Measurements from ENCODE around the gene CISD3.

The CISD3 gene

DNA sequence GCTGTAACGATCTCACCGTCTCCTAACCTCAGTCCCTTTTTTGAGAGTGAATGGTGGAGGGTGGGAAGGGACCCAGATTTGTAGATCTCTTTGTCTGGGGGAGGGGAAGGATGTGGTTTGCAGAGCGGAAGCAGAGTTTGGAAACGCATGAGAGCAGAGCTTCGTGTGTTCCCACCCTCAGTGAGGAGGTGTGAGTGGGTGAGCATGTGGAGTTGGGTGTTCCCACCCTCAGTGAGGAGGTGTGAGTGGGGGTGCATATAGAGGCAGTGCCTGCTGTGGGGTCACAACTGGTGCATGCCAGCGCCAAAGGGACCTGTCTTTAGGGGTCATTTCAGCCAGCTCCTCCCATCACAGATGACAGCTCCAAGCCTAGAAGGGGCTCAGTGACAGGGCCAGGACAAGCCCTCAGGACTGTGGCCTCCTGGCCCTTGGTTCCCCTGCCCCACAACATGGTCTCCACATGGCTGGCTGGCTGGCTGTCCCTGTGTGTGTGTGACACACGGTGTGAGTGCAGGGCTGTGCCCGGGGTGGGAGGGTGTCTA is 1.8 kb upstream of the CISD3 start:
- peak in 3 of 5 experiments; percentile 54 to 94 (median 89) for DNase-seq

DNA sequence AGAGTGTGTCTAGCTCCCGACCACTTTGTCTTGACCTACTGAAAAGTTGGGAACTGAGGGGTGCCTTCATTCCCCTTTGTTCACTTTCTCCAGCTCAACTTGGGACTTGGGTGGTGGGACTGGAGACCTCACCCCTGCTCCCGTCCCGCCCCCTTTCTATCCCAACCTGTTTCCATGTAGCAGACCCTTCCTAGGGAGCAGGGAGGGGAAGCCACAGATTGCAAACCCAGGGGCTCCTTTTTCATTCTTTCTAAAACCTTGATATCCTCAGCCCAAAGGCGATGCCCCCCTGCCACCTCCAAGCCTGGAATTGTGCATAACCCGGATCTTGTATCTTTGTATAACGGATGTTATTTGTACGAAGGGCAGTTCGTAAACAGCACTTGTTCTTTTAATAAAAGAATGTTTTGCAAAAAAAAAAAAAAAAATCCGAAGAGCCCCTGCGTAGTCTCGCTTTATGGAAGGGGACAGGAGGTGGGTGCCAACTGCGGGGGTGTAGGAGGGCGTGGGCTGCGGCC is 714 bp upstream of the CISD3 start:
- DNase-seq = no peak

DNA sequence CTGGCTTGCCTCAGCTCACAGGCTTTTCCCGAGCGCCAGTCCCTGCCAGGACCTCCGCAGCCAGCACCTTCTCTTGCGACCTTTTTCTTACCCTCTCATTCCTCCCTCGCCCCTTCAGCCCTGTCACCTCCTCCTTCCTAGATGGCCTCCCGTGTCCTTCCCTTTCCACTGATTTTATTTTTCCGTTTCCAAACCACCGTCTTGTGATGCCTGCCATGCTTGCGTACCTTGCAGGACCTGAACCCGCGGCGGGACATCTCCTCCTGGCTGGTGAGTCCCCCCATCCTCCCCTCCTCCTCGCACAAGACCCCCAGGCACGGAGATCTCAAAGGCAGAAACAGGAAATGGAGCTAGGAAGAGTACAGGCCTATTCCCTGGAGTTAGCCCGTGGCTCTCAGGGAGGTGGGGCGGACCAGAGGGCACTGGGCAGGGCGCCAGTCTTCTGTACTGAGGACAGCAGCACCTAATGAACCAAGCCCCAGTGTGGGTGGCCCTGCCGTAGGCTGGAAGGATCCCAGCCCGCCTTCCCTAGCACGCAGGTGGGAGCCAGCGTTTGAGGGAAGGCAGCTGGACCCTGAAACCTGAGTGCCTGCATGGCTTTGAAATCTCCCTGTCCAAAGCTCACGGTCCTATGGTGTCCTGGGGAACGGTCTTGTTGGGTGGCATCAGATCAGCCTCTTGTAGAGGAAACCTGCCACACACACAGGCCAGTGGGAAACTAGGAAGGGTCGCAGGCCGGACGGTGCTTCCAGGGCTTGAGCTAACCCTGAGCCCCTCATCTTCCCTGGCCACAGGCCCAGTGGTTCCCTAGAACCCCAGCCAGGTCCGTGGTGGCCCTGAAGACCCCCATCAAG is 612 bp downstream of the CISD3 start:
- DNase-seq = peak in 1 of 5 experiments; percentile 50

DNA sequence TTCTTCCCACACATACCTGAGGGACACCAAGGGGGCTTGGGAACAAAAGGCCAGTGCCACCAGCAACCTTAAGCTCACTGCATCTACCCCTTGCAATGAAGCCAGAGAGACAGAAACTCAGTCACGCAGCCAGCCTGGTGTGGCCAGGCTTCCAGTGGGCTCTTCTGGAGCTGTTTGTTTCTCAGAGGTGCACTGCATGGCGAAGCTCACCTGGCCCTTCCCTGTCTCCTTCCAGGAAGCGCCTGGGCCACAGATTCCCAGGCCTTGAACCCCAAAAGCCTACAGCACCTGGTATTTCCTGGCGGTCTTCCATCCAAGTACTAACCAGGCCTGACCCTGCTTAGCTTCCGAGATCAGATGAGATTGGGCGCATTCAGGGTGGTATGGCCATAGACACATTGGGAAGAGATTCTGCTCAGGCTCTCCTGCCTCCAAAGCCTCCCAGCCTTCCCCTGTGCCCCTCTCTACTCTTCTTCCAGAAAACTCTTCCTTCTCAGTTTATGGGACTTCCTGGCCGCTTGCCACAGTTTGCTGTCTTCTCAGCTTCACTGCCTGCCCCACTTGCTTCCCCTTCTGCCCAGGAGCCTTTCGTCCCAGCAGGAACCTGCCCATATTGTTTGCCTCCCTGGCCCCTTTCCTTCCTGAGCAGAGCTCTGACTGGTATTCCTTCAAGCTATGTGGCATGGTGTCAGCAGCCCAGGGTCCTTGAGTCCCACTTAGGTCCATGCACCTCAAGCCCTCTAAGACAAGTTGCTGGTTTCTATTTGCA is 1.6 kb downstream of the CISD3 start:
- no peak for DNase-seq

DNA sequence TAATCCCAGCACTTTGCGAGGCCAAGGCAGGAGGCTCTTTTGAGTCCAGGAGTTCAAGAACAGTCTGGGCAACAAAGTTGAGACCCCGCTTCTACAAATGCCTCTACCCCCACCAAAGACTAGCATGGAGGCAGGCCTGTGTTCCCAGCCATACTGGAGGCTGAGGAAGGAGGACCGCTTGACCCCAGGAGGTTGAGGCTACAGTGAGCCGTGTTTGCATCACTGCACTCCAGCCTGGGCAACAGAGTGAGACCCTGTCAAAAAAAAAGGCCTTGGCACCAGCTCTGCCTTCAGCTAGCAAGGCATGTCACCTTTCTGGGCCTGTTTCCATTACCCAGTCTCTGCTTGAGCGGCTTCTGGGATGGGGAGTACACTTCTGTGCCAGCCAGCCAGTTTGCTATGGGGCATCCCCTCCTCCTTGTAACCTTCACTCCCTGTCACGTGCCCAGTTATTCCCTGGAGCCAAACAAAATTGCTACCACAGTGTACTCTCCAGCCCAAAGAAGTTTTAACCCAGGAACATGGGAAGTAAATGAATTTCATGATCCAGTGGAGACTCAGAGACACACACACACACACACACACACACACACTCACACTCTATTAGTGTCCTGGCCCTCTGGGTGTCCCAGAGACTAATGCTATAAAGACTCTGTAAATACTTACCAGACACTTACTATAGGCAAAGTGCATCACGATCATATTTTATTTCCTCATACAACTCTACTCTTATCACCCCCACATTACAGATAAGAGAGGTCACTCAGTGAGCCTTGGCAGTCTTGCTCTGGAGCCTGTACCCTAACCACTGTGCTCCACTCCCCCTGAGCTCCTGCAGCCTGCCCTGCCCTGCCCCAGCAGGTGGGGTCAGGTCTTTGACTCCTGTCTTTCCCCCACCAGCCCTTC is 2.5 kb downstream of the CISD3 start:
- no peak for DNase-seq

DNA sequence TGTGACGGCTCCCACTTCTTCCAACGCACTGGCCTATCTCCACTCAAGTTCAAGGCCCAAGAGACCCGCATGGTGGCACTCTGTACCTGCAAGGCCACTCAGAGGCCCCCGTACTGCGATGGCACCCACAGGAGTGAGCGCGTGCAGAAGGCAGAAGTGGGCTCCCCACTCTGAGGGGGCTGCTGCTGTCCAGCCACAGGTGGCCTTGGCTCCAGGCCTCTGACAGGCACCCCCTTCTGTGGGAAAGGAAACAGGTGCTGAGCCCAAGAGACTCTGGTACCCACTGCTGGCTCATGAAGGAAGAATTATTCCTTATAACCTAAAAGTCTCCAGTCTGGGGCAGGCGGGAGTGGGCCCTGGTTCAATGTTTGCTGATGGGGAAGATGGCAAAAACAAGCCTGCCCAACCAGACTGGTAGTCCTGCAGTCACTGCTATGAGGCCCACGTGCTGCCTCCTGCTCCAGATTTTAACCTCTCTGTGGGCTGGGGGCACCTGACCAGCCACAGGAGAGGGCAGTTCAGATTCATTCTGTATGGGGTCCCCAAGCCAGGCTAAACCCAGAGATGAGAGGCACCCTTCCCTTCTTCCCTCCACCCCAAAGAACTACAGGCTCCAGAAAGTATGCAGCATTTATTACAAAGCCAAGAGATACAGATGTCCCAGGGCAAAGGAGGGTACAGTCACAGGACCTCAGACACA is 3.3 kb downstream of the CISD3 start:
- DNase-seq = no peak

DNA sequence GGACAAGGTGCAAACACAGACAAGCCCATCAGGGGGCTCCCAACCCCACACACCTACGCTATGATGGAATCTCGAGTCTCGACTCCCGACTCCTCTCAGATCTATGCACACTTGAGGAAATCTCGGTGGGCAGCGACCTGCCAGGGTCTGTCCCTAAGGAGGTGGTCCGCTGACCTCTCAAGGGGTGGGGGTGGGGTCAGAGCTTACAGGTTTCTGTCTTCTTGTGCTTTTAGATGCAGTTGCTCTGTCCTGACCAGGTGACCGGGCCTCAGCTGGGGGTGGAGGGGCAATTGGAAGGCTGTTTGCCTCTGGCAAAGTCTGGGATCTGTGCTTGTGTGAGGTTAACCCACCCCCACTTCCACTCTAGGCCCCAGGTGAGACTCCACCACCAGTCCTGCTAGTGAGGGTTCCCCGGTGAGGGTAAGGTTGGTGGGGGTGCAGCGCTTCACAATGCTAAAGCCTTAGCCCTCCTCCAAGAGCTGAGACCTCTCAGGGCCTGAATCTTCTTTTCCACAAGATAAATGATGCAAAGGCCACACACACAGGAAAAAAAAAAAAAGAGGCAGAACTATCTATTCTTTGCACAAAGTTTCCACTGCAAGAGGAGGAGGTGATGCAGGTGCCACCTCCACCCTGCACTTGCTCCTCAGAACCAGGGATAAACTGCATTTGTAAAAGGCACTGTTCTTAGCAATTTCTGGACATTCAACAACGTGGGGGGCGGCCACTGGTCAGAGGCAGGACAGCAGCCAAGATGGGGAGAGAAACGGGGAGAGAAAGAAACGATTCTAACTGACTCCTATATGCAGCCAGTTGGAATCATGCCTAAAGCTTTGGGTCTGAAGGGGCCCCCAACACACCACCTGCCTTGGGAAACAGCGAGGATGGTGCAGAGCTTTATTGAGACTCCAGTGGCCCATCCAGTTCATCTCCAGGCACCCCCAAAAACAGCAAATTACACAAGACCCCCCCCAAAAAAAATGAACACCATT is 4.1 kb downstream of the CISD3 start:
- peak in 1 of 5 experiments; percentile 38 for DNase-seq

DNA sequence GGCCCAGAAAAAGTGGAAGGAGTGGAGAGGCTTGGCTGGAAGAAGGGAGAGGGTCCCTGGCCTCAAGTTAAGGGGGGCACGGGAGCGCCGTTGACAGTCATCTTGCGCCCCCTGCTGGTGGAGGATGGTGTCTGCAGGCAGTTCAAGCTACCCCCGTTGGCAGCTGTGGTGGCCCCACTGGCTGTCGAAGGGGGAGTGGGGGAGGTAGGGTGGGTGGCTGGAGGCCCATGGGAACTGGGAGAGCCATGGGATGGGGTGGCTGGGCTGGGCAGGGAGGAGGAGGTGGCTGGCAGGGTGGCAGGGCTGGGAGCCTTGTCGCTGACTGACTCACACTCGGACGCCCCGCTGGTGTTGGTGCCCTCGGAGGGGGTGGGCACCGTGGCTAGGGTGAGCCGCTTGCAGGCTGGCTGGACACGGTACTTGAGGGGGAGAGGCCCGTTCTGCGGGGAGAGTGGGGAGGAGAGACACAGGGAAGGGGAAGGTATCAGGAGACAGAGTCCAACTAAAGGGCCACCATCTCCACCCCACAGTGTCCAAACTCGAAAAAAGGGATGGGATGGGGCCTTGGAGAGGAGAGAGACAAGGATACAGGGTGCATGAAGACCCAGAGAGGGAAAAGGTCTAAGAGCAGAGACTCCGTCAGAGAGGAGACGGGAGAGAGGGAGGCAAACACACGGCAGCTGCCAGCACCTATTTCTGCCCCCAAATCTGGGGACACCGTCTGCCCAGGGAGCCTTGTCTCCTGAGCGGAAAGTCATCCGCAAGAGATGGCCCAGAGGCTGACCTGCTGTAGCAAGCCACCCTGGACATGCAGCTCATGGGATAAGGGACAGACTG is 5.2 kb downstream of the CISD3 start:
- DNase-seq = peak; percentile 49 to 70 (median 63)

DNA sequence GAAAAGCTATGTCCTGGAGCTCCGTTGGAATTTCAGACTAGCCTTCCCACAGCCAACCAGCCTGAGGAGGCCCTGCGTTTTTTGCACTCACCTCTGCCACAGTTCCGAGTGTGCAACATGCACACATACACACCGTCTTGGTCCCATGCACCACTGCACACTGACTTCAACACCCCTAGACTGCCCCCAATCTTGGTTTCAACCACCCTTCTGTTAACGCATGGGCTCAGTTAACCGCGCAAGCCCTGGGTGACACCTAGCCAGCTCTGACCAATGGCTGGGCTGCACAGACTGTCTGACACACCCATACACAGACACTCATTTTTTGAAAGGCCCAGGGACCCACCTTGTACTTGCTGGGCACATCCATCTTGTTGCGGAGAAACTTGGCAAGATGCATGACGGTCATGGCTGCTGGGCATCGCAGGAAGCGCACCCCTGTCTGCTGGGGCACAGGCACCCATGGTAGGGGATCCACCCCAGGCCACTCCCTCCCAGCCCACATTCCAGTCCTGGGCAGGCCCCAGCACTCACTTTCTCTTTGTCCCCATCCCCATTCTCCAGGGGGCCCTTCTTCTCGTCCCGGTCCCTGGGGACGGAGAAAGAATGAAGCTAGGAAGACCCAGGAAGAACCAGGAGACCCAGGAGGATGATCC is 8.0 kb downstream of the CISD3 start:
- DNase-seq = no peak

DNA sequence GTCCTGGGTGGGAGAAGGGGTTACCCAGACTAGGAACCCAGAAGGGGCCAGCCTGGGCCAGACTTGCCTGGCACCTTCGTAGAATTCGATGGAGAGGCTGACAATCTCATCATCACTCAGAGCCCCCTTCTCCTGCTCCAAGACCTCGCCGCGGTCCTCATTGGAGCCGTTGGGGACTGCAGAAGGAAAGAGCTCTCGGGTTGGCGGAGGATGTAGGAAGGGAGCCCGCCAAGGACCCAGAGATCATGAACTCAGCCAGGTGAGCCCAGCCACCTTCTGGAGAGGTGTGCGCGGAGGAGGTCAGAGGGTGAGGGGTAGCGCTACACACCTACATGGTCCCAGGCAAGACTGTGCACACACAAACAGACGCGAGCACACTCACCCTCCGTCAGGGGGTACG is 8.5 kb downstream of the CISD3 start:
- DNase-seq = no peak

DNA sequence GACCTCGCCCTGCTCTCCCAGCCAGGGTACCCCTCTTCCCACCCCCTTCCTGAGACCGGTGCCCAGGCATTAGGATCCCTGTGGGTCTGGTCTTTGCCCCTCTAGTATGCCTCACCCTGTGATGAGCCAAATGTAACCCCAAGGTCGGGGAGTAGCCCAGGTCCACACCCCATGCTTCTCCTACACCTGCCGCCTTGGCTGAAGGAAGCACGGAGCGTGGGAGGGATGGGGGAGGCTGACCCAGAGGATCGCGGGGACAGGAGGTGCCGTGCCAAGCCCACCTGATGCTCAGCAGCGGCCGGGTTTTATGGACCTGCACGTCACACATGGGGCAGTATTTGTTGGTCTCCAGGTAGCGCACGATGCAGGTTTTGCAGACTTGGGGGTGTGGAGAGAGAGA is 9.2 kb downstream of the CISD3 start:
- DNase-seq = no peak

DNA sequence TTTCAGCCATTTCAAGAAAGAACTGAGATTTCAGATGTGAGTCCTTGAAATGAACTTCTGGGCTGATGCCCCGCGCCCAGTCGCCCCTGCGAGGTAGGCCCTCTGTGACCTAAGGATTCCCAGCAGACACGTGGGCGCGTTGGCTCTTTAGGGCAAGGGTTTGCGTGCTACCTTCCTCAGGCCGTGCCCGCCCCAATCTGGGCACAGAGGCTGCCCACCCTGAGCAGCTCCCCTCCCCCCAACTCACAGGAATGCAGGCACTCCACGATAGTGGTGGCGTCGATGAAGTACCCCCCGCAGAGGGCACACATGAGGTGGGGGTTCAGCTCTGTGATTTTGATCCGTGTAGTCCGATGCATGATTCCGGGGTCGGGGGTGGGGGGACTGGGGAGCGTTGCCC is 9.9 kb downstream of the CISD3 start:
- no peak for DNase-seq

DNA sequence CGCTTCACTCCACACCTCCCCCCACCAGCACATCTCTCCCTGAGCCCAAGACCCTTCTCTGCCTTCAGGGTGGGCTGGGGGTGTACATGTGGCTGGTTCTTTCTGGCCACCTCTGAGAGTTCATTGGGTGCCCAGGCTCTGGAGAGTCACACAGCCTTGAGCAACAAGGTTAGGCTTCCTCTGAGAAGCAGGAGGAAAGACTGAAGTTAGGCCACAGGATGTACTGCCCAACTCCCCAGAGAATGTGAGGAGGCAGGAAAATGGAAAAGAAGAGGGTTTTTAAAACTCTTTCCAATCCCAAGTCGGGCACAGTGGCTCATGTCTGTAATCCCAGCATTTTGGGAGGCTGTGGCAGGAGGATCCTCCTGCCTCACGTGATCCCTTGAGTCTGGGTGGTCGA is 10.7 kb downstream of the CISD3 start:
- DNase-seq = no peak

DNA sequence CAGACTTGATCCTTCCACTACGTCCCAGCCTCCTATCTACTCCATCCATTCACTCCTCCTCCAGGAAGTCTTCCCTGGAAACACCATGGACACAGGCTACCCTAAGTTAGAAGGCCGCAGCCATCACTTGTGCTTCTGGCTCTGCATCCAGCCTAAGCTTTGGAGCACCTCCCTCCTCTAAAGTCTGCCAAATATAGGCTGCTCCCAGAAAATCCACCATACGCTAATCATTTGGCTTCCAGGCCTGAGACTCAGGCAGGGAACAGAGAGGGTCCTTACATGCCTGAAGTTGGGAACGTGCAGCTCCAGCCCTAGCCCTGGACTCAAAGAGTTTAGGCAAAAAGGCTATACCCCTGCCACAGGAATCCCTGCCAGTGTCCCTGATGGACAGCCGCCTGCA is 11.3 kb downstream of the CISD3 start:
- DNase-seq = no peak

DNA sequence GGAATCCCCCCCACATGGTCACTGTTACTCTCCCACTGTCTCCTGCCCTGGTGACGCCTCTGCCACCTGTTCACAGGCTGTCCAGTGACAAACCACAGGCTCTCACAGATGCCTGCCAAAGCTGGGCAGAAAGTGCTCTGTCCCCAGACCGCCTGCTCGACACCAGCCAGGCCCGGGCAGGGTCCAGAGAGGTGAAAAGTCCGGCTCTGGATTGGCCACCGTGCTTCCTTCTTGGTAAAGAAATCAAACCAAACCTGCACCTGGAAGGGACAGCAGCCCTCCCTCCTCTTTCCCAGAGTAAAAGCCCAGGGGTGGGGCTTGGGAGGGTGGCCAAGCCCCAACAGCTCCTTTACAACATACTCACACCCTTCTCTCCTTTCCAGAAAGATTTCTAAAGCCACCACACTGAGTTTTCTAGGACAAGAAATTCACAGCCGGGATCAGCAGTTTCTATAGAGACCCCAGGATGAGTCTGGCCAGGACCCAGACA is 11.8 kb downstream of the CISD3 start:
- DNase-seq = no peak

DNA sequence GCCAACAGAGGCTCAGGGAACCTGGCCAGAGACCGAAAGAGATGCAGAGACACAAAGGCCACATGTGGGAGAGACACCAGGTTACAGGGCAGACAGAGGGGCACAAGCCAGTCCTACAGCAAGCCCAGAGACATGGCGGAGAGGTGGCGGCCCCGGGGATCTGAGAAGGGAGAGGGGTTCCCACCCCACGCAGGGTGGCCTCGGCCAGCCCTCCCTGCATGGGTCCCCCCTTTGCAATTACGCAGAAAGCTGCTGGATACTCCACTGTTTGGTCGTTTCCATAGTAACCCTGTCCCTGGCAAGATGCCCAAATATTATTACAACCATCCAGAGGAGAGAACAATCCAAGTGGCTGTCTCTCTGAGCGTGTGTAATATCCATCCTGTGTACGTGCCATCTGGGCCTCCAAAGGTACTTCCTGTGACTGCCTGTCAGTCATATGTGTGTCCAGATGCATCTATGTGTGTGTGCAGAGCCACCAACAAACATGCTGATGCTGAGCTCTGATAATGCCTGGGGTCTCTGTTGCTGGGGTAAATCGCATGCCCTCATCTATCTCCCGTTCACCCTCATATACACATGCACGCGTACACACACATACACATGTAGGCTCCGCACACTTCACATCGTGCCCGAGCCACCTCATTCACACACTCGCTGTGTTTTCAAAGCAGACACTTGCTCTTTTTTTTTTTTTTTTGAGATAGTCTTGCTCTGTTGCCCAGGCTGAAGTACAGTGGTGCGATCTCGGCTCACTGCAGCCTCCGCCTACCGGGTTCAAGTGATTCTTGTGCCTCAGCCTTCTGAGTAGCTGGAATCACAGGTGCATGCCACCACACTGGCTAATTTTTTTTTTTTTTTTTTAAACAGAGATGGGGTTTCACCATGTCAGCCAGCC is 12.5 kb downstream of the CISD3 start:
- peak in 1 of 5 experiments; percentile 72 for DNase-seq

DNA sequence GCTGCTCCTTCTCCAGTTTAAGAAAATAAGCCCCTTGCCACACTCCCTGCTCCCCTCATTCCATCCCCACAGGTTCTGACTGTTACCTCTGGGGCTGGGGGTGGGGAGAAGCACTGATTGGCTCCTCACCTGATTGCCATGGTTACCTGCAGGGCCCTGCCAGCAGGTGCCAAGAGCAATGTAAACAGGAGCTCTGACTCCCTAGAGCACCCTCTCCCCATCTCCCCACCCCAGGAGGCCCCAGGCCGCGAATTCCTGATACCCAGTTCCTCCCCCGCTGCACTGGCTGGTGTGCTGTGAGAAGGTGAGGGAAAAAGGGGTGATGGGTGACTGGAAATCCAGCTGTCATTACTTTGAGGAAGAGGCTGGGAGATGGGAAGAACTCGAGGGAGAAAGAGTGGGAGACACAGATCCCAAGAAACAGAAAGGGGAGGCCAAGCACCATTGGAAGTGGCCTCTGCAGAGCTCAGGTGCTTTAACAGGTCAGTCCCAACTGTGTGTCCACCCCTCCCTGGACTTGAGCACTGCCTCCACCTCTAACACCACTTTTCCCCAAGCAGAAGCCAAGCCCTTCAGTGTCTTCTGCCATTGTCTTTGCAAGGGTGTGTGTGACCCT is 13.5 kb downstream of the CISD3 start:
- DNase-seq = no peak

Measured in T-helper 2 cell (primary cell).